ENCODE data around the gene PLK5.

Gene PLK5

DNA sequence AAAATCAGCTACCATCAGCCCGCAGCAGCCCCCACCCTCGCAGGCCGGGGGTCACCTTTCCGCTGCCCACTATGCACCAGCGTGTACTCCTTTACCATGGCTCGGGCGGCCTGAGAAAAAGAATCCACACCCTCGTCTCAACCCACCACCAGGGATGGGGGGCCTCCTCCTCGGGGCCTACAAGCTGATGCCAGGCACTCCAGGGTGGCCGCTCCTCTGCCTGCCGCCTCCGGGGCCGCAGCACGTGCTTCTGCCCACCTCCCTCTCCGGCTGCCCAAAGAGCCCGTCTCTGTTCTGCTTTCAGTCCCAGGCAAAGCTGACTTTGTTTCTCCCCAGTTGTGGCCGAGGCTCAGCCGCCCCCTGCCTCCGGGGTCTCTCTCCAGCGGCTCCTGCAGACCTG is 55.3 kb downstream of the PLK5 start:
- DNase-seq = no peak

GRCh38 chr19:1580382-1580781 is 56.5 kb downstream of the PLK5 start:
- DNase-seq = no peak

- no peak for DNase-seq
Observed at GRCh38 chr19:1580957-1581356, 57.1 kb downstream of the PLK5 start.

DNA sequence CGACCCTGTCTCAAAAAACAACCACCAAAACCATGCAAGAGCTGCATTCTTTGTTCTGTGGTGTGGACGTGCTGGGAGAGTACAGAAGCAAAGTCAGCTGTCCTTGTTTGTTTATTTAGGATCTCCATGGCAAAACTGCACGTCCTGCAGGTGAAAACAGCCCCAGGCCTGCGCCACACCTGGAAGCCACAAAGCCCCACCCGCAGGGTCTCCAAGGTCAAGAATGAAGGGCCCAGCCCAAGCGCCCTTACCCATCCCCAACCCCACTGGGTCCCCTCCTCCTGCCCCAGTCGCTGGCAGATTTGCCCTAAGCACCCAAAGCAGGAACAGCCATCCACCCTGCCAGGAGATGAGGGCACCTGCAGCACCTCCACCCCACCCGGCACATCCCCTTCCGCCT is 58.3 kb downstream of the PLK5 start:
- DNase-seq = no peak

- no peak for DNase-seq
Observed at GRCh38 chr19:1584500-1585242, 60.8 kb downstream of the PLK5 start.

GRCh38 chr19:1585243-1585580 is 61.3 kb downstream of the PLK5 start:
- DNase-seq = no peak

All from 8988T (cell line).